DND-41 (cell line): ENCODE data around the gene OR56A5.

Source experiments
- EZH2 ChIP-seq: IDR thresholded peaks from 3 replicates; pipeline ENCODE4 v1.6.1; 2012; ENCODE audit warnings: borderline replicate concordance, low read depth, mild to moderate bottlenecking, moderate library complexity, low read length, inconsistent platforms; ENCODE audit not compliant: severe bottlenecking
- TF ChIP-seq, protein P1 (sequence below): IDR thresholded peaks from 2 replicates; pipeline ENCODE4 v1.5.1; 2012; ENCODE audit warnings: borderline replicate concordance, low read length, moderate library complexity, mild to moderate bottlenecking; ENCODE audit not compliant: poor library complexity, severe bottlenecking; ENCODE audit errors: extremely low read depth

DNA sequence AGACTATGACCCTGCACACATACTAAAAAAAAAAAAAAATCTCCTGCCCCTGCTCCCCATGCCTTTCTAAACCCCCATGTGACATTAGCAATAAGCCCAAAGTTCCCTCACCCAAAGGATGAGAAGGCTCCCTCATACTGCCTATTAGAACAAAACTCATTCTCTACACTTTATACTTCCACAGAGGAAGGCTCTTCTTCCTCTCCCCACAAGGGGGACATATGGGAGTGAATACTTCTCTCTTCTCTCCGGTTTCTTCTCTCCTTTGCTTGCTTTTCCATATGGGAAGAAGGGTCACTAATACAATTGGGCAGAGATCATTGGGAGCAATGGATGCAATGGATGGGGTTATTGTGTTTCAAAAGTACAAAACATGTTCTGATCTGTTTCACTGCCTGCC lies 15.1 kb upstream of the OR56A5 start:
- TF ChIP-seq, protein P1, sequence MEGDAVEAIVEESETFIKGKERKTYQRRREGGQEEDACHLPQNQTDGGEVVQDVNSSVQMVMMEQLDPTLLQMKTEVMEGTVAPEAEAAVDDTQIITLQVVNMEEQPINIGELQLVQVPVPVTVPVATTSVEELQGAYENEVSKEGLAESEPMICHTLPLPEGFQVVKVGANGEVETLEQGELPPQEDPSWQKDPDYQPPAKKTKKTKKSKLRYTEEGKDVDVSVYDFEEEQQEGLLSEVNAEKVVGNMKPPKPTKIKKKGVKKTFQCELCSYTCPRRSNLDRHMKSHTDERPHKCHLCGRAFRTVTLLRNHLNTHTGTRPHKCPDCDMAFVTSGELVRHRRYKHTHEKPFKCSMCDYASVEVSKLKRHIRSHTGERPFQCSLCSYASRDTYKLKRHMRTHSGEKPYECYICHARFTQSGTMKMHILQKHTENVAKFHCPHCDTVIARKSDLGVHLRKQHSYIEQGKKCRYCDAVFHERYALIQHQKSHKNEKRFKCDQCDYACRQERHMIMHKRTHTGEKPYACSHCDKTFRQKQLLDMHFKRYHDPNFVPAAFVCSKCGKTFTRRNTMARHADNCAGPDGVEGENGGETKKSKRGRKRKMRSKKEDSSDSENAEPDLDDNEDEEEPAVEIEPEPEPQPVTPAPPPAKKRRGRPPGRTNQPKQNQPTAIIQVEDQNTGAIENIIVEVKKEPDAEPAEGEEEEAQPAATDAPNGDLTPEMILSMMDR: peak; percentile 4
- no peak for TF ChIP-seq EZH2
